NOMO-1 treated with DMSO at 0.1 percent for 48 hours (cell line): Measurements from ENCODE around the gene TNIK.

ENCODE experiments used
- DNase-seq: peaks from one replicate; lab custom pipeline; 2025; ENCODE audit not compliant: unreplicated experiment; lab: John Stamatoyannopoulos, UW

Gene TNIK

DNA sequence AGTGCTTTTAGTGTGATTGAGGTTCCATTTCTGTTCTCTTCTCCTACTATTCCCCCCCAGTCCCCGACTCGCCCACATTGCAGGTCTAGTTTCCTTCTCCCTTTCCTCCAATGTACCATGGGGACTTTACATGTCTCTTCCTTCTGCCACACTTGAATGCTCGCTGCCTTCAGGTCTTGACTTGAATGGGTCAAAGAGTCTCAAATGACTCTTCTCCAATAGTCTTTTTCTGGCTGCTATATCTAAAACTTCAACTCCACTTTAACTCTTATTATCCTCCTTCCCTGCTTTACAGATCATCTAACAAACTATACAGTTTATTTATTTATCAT is 219.7 kb downstream of the TNIK start:
- DNase-seq: no peak

DNA sequence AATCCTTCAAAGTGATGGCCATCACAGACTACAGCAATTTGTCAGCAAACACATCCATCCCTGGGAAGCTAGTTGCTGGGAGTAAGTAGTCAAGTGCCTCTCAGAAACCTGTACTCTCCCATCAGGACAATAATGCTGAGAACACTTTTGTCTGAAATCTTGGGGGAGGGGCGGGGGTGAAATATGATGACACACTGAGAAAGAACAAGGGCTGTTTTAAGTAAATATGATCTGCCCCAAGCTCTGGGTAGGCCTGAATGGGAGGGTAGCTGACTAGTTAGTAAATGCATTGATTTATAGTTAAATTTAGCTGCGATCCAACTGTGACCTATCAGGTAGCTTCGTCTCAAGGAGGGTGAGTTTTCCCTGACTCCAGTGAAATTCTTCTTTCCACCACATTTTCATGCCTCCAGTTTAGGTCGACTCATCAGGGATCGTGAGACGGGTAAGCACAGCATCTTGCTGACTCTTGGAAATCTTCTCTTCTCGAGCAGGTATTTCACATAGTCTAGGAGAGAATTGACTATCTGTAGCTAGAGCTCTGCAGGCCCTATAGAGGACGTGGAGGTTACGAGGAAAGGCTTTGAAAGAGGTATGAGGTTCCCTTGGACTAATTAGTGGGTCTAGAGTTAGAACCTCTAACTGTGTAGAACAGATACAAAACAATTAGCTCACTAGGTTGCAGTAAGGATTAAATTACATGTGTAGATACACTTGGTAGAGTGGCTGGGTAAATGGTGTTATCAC is 220.3 kb downstream of the TNIK start:
- no peak for DNase-seq

DNA sequence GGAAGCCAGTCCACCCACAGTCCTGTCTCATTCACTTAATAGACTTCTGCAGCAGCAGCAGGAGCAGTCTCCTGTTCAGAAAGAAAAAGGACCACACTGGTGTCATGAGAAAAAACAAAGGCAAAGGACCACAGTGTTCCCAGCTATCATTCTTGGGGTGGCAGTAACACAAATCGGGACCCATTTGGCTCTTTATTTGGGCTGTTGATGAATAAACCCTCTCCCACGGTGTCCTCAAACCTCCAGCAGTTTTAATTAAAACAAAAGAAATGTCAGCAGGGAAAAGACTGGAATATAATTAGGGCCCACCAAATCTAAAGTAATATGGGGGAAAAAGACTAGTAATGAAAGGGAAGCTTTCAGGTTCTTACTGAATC is 223.2 kb downstream of the TNIK start:
- DNase-seq: no peak

DNA sequence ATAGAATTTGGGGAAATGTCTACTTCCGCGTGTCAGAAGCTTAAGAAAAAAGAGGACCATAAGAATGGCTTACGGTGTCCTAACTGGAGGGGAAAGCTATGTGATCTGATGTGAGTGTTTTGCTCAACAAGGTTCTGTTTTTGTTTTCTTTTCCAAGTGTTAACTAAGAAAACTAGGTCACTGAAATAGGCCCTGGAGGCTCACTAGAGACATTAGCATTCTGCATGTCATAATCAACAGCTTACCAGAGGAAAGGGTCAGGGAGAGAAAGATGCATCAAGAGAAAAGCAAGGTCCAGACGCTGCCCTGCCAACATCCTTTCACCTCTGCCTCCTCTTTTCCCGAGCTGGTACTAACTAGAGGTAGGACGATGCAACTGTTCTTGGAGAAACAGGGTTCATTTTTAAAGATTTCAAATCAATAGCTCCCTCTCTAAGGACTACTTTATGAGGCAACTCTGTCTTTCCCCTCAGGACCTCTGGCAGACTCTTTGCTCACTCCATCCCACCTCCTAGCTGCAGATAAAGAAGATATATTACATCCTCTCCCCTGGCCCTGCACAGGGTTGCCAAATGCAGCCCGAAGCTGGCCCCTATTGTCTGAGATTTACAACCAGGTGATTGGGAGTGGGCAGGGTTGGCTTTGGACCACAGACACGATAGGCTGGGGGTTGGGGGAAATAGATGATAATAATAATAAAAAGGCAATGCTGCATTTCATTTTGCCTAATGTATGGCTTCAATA is 223.8 kb downstream of the TNIK start:
- DNase-seq: no peak

DNA sequence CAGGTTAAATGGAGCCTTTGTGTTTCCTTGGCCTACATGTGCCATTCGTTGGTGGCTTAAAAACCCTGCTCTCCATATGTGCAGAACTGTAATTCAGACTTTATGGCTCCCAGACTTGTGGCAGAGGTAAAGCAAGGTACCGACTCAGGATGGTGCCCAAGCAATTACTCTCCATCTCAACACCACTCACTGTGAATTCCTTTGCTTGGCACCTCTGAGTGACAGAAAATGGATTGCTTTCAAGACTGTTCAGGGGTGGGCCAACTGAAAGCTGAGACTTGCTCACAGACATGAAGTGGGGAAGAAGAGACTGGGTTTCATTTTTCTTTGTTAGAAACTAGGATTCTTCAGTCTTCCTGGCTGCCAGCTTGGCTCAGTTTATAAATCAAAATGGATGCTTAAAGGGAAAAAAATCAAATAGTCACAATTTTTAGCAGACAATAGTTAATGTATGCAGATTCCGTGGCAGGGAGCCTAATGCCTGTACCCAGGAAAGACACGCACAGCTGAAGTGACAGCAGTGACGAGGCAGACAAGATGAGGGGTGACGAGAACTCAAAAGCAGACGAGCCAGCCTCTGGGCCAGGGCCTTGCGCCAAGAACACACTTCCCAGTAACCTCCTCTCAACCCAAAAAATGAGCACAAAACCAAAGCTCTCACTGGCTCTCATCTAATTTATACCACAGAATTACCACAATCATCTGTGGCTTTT is 225.8 kb downstream of the TNIK start:
- no peak for DNase-seq

DNA sequence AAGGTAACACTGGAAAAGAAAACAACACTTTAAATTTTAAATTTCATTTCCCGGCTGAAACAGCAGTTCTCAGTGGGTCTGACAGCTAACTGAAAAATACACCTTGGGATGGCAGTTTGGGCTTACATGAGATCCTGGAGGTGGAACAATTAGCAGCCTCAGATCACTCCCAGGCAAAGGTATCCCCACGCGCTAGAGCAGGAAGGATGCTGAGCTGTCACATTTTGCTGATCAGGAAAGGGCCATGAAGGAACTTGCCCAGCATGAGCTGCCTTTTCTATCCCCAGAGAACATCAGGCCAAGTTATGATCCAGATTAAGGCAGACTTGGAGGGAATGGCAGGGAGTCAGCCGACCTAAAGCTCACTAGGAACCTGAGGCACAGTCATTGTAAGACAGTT is 228.8 kb downstream of the TNIK start:
- DNase-seq: no peak

DNA sequence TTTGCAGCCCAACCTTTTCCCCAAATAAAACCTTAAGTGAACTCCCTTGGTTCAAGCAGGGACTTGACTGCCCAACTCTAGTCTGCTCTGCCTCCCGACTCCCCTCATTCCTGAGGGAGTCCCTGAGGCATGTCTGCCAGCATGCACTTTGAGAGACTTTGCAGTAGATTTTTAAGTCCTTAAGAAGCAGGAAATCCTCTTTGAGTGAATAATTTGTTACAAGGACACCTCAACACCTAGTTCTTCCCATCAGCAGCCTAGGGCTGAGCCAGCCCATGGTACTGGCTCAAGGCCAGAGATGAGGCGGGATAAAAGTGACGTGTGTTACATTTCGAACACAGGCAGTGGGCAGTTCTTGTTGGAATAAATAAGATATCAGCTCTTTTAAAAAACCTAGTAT is 229.3 kb downstream of the TNIK start:
- no peak for DNase-seq

DNA sequence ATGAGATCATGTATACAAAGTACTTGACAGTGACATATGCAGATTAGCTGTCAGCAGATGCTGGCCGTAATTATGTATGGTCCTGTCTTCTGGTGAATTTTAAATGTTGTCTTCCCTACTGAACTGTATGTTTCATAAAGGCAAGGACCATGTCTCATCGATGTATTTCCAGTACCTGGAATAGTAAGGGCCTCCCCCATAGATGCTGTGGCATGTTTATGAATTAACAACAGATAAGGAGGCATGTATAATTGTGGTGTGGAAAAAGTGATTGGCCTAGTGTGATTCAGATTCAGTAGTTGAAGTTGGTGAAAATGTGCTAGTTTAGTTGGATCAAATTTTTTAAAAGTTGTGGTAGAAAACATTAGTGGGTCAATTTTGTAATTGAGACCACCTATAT is 231.0 kb downstream of the TNIK start:
- DNase-seq: no peak

DNA sequence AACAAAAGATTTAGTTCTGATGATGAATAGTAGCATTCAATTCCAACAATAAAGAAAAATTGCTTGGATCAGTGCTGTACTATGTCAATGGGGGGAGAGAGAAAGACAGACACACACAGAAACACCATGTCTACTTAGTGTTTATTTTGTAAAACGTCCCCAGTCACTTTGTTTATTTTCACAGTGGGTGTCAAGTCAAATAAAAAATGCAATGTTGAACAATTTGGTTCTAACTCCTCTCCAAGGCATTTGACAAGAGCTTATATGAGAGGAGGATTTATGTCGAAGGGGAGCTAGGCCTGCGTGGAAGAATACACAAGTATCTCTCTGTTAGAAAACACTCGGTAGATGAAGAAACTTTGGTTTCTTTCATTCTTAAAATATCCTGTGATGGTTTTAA is 232.0 kb downstream of the TNIK start:
- no peak for DNase-seq

DNA sequence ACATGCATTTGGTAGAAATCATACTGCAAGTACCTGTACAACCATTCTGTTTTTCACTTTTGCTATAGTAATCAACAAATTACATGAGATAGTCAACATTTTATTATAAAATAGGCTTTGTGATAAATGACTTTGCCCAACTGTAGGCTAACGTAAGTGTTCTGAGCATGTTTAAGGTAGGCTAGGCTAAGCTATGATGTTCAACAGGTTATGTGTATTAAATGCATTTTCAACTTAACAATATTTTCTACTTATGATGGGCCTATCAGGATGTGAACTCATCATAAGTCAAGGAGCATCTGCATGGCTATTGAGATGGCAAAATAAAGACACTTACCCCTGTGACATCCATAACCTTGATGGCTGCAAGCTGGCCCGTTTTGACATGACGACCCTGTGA is 232.4 kb downstream of the TNIK start:
- DNase-seq: no peak

DNA sequence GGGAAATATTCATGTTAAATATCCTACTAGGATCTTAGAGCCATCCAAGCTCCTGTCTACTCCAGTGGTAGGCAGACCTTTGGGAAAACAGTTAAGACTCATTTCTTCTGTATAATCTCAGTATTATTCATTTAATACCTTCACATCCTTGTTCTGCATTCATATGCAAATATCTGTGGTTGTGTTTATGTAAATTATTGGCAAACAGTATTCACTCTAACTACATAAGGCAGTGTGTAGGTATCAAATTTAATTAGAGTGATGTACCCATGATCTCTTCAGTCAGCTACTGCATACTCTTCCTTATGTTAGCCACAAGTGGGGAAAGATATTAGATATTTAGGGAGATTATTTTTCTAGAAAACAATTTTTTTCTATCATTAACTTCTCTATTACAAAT is 232.8 kb downstream of the TNIK start:
- no peak for DNase-seq

DNA sequence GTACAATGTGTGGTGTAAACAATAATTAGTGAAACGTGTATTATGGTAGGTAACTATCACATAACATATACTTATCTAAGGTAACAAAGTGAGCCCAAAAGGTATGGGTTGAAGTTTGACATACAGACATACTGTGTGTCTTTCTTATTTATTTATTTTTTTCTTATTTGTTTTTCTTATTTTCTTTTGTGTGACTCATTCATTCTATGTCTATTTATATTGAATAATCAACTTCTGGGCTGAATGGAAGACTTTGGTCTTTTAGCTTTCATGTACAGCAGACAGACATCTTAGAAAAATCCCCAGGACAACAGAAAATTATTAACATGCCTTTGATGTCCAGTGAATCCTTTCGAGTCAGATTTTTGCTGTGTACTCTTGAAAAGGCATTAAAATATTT is 233.4 kb downstream of the TNIK start:
- DNase-seq: no peak

DNA sequence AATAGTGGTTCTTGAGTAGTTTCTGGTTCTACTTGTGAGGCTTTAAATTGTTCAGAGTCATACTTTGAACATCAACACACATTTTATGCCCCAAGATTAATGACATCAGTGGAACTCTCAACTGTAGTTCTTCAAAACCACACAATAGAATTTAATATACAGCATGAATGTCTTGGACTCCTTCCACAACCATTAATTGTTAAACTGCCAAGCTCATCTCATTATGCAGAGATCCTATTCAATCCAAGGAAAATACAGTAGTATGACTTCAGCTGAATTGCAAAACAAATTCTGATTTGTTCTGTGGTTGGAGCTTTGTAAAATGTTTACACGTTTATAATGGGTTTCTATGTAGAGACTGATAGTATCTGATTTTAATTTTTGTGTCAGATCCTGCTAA is 234.5 kb downstream of the TNIK start:
- DNase-seq: no peak

DNA sequence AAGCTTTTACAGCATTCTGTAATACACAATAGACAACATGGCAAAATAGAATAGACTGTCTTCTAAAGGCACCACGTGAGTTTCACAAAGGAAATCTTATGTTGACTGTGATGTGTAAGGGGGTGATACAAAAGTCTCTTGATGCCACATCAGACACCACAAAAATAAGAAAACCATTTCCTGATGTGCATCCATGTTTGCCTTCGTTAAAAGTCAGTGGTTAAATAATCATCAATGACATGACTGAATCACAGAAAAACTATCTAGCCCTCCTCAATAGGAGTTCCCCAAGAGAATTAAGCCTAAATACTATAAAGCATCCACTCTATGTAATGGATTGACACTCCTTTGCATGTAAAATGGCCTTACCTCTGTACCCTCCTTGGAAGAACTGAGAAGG is 235.0 kb downstream of the TNIK start:
- no peak for DNase-seq

DNA sequence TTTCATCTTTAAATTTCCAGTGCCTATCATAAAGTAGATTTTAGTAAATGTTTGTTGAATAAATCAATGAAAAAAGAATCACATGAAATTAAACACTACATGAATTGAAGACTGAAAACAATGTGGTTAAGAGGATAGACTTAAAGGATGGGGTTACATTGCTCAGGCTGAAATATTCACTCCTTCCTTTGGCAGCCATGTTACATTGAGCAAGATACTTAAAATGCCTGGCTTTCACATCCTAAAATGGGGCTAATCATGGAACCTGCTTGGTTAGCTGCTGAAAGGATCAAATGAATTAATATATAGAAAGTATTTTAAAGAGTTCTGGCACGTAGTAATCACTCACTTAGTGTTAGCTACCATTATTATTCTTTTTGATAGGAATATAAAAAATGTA is 236.8 kb downstream of the TNIK start:
- no peak for DNase-seq

DNA sequence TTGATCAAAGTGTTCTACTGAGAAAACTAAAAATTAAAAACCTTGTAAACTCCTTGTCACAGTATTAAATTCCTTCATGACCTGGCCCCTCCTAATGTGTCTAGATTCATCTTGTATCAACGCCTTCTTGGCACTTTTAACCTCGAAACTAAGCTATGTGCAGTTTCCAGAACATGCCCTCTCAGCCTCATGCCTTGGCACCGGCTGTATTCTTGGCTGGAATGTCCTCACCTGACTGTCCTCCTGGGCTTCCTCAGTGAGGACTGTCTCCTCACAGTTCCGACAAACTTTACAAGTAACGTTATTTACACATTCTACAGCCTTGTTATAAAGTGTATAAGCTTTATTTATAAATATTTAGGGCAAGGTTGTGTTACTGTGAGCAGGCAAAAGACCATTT is 237.2 kb downstream of the TNIK start:
- no peak for DNase-seq

DNA sequence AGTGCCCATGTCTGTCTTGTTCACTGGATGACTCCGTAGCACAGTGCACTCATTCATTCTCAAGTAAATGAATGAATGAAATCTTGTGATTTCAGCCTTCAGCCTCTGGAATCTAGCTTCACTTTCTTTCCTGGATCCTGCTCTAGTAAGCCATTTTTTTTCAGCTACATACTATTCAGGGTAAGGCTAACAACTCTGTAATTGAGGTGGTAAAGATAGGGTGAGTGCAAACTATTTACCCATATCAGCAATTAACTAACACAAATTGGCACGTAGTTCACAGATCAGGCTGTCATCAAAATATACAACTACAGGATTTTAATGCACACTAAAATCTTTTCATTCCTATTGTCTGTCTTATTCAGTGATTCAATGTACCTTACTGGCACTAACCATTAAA is 238.6 kb downstream of the TNIK start:
- no peak for DNase-seq

DNA sequence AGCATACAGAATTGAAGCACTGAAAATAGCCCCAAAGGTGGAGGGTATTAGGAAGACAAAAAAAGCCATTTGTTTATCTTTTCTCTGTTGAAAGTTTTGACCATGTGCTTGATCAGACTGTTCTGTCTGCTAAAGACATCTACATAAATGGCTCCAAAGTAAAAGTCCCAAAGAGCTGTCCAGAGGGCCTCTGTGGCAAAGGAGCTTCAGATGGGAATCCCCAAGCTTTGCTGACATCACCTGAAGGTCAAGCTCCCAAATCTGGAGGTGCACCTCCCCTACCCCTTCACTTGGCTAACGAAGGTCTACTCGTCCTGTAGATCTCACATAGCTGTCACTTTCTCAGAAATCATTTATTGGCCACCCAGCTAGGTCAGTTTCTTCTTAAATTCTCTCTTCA is 239.1 kb downstream of the TNIK start:
- no peak for DNase-seq

DNA sequence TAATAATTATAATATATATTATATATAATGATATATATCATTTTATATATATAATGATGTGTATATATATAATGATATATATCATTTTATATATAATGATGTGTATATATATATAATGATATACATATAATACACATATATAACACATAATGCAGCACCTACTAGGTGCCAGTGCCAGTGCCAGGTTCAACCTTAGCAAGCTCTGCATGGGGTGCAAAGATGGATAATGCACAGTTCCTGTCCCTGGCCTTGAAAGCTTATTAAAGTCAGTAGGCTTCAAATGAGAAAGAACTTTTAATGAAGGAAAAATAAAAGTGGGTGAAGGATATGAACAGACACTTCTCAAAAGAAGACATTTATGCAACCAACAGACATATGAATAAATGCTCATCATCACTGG is 240.9 kb downstream of the TNIK start:
- no peak for DNase-seq

DNA sequence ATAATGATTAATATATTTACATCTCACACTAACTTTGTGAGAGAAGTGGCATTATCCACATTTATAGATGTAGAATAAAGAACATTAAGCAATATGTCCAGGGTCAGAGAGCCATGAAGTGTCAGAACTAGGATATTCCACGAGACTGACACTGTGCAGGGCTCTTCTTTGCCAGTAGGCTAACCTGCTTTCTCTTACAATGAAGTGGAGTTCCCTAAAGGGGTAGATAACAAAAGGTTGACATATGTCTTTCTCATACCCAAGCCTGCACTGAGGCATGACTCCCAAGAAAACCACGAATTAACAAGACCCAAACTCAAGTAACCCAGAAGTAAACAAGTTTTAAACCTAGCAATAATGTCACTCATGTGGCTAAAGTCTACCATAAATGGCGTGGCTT is 242.1 kb downstream of the TNIK start:
- peak; percentile 24 for DNase-seq

DNA sequence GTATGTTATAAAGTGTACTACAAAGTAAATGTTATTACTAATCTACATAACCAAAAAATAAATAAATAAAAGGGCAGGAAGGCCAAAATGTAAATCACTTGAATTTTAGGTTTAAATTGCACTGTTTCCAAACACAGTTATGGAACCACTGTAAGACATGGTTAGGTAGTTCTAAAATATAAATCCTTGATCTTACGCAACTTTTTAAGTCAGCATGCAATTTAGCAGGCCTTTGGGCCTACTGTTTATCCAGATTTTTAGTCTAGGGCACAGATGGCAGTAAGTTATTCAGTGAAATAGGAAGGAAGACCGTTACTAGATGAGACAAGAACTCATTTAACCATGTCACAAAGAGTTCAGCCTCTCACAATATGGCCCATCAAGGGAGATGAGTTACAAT is 246.3 kb downstream of the TNIK start:
- no peak for DNase-seq

DNA sequence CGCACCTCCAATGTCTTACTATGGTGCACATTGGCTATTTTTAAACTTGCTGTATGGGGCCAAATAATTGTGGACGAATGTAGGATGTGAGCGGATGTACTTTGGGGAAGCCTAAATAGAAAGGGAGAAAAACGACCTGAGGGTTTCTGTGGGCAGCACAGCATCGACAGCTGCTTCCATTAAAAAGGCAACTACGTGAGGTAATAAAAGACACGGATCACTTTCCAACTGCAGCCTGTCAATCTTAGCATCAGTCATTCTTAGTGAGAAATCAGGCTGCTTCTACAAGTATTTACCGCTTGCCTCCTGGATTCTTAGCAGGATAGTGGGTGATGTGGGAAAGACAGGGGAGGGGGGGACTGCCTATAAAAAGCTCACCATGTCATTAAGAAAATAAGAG is 247.0 kb downstream of the TNIK start:
- DNase-seq: no peak
